GM18861 (cell line): Measurements from ENCODE around the gene TNIP1.
A peak's percentile ranks its signal among the peaks of the same experiment; 100 is the strongest.

Experiments
- ATAC-seq: cut with Tn5 transposase; IDR thresholded peaks from one replicate; pipeline ENCODE4 v1.9.1; 2021; ENCODE audit not compliant: unreplicated experiment

Gene TNIP1

DNA sequence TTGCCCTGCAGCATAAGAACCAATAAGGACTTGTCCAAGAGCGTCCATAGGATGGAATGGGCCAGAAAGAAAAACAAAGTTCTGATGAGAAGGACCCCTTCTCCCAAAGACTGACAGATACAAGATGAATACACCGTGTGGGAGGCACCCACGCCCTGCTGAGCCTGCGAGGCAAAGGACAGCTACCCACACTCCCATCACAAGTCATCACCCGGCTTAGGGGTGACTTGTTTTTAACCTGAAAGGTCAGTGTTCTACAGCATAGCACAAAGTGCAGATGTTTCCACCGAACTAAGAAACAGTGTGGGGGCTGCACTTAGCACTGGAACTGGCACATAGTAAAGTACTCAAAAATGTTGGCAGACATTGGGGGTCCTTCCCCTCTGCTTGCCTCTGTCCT is 13.9 kb downstream of the TNIP1 start:
- no peak for ATAC-seq

DNA sequence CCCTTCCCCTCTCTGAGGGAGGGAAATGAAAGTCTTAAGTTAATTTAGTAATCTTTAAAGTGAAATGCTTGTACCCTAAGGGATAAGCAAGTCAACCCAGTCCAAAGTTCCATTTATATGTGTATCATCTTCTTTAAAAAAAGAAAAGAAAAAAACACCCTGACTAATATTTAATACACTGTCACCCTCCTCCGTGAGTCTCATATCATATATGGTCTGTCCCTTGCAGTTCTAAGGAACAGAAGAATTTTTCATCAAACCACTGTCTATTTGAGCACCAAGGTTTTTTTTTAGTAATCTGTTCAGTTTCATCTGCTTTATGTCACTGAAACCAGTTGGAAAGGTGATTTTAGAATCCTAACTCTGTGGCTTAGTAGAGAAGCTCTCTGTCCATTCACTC is 15.2 kb downstream of the TNIP1 start:
- ATAC-seq = no peak

DNA sequence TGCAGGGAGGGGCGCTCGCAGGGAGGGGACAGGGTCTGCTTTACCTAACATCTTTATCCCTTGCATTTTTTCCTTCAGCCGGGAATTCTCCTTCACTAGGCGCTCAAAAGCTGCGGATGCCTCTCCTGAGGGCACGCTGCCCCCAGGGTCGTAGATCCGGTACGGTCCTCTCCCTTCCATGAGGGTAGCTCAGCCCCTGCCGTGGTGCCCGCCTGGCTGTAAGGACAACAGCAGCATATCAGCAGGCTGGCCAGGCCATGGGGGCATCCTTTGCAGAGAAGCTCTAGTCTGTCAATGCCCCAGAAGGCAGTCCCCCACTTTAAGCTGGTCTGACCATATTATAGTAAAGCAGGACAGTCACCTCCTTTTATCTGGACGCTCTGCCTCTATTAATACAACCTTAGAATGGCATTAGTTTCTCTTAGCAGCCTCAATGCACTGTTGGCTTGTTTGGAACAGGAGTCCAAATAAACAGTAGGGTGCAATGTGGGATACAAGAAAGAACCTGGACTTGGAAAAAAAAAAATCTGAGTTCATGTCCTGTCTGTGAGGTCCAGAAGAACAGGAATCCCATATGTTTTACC is 15.8 kb downstream of the TNIP1 start:
- ATAC-seq = no peak

DNA sequence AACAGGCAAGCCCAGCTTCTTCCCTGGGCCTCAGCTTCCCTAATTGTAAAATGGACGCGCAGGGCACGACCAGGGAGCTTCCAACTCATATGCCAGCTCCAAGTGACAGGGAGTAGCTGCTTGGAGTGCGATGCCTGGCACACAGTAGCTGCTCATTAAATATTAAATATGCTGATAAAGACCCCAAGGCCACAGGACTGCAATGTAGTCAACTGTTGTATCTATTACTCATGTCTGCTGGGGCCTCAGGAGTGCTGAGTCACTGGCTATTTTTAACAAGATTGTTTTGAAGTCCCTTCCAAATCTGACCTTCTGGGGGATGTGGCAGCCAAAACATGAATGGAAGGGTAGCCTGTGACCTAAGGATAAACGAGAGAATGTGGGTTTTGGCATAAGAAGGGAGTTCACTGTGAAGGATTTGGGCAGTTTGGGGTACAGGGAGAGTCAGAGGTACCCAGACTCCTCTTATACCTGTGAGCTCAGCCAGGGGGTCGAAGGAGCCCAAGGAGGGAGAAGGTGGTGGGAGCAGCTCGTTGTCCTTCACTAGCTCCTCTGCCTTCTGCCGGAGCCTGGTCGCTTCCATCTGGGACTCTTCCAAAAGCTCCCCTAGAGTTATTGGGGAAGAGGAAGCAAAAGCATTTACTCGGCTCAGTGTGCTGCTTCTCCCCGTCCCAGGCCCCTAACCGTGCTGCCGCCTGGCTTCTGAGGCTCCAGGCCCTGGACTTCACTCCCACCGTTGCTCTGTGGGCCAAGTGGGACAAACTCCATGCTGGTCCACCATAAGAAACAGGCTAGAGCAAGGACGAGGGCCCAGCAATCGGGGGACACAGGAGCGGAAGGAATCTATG is 17.5 kb downstream of the TNIP1 start:
- no peak for ATAC-seq

DNA sequence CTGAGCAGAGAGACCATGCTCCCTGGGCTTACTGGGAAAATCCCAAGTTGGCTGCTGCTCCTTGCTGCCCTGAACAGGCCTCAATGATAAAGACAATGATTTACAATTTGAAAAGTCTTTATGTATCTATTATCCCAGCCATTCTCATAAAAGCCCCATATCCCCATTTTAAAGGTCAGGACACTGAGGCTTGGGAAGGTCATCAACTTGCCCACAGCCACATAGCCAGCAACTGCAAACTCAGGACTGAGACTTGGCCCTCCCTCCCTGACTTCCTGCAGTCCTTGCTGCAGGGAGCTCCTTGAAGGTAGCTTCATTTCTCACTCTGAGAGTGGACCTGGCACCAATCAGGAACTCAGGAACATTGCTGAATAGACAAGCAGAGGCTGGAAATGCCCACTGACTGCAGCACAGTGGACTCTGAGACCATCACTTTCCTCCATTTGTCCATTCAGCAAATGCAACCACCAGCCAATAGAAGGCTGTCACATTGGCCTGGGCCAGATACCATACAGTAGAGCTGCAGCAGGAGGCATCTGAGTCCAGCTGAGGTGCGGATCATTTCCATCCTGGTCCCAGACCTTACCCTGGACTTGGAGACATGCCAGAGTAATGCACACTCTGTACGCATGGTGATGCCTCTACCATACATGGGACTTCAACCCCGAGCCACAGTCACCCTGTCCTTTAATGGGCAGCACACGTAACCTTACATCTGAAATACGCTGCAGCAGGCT is 18.3 kb downstream of the TNIP1 start:
- no peak for ATAC-seq

DNA sequence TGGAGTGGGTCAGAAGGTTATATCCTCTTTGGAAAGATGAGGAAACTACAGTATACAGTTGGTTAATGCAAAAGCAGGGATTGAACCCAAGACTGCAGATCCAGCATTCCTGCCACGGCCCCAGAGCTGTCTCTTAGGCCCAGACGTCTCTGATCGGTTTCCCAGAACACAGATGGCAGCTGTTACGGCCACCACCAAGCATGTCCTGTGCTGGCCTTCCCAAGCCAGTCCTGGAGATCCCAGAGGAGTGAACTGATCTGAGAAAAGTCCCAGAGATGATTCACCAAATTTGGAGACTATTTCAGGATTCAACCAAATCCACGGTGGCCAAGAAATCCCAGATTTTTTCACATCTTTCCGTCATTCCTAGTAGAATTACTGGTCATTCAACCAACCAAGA is 20.1 kb downstream of the TNIP1 start:
- ATAC-seq = no peak

DNA sequence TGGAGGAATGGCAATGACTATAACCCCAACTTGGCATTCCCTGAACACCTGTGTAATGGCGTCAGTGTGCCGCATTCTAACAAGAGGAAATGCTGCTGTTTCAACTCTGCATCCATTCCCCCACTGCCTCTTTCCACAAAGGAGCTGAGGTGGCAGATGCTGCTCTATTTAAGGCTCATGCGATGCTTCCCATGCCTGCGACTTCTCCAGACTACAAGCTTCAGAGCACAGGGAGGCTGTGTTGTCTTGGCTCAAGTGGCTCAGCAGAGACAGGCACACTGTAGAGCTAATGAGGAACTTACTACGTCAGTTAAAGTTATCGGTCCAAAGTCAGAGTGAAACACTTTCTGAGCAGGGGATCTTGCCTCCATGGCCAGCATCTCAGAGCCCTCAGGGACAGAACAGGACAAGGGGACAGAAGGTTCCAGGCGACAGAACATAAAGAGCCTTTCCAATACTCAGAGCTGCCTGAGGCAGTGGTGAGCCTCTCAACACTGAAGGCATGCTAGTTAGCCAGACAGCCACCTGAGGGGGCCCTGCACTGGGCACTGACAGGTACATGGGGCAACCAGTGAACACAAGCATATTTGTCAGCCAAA is 21.8 kb downstream of the TNIP1 start:
- no peak for ATAC-seq

DNA sequence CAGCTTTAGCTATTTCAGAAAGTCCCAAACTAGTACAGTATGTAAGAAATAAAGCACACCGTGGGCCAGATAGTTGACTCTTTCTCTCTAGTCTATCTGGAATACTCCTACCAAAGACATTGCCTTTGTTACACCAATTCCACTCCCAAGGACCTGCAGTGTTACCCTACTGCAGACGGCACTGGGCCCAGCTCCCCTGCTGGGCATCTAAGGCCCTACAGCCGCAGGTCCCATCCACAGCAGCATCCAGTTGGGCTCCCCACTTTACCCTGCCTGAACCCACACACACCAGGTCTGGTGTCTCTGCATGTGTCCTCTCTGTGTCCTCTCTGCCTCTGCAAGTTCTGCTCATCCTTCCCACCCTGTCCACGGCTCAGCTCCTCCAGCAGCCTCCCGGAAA is 22.5 kb downstream of the TNIP1 start:
- no peak for ATAC-seq

DNA sequence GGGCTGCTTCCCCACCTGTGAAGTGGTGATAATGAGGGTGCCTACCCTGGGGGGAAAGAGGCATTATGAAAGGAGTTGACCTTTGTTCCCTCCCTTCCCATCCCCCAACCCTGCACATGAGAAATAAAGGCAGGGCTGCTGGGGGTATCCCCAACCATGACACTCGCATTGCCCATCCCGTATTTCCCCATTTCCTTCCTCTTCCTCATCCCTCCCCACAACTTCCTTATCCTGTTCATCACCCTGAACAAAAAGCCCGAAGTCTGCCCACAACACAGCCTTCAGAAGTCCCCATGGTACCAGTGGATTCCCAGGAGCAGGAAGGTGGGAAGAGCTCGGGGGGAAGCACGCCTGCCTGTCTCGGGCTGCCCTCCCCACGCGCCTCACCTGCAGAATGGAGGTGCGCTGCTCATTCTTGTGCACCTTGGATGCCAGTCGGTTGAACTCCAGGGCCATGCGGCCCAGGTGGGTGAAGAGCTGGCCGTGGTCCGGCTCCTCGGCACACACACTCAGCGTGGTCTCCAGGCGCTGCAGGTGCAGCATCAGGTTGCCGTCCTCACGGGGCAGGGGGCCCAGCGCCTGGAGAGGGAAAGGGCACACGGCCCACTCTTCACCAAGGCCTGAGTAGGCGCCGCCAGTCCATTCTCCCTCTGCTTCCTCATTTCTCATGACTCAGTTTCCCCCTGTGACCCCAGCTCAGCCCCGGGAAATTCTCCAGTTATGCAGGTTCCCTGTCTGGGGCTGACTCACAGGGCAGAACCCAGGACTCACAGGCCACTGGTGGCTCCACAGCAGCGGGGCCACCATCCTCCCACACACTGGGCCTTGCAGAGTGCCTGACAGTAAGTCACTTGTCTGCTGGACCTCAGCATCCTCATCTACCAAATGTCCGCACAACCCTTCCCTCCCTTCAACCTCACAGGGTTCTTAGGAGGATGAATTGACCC is 24.2 kb downstream of the TNIP1 start:
- no peak for ATAC-seq

DNA sequence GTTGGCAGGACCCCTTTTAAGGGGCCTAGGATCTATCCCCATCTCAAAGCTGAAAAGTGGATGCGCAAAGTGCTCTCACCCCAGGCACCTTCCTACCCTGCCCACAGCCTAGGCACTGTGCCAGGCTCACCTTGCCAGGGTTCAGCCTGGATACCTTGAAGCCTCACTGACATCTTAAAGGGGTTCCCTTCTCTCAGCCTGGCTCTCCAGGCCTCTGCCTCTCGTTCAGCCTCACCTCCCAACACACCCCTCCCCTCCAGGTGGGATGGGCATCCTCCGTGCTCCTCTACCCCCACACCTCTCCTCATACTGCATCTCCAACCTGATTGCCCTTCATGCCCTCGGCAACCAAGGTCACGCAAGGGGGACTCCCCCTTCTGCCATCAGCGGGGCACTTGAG is 25.5 kb downstream of the TNIP1 start:
- ATAC-seq = no peak

DNA sequence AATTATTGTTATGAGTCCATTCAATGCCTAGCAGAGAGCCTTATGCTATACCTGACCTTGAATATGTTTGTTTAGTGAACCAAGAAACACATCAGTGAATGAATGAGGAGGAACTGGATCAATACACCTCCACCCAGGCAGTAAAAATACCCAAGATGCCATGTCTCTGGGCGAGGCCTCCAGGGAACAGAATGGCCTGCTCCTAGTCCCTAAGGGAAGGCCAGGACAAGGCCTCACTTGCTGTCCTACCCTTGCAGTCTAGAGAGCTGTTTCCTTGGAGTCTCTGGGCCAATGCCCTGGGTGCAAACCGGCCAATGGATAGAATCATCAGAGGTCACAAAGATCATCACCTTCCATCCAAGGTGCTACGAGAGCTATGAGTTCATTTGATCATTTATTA is 26.1 kb downstream of the TNIP1 start:
- no peak for ATAC-seq

DNA sequence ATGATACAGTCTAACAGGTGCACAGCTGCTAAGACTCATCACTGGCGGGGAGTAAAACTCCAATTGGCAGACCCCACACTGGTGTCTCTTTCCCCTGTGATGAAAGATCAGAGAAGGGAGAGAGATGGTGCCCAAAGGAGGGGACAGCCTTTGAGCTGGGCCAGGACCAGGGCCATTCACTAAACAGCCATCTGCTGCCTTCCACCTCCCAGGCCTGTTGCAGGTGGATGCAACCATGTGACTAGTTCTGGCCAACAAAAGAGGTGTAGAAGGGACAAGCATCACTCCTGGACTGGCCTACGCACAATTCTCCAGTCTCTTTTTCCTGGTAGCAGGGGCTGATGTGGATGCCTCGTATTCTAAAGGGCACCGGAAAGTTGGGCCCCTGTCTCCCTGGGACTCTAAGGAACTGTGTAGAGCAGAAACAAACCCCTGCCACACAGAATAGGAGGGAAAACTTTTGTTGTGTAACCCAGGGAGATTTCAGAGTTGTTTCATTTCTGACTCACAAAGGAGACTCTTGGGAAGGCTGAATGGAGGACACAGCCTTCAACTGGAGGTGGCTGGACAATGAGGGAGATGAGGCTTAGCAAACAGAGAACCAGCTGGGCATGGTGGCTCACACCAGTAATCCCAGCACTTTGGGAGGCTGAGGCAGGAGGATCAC is 26.9 kb downstream of the TNIP1 start:
- ATAC-seq = no peak

DNA sequence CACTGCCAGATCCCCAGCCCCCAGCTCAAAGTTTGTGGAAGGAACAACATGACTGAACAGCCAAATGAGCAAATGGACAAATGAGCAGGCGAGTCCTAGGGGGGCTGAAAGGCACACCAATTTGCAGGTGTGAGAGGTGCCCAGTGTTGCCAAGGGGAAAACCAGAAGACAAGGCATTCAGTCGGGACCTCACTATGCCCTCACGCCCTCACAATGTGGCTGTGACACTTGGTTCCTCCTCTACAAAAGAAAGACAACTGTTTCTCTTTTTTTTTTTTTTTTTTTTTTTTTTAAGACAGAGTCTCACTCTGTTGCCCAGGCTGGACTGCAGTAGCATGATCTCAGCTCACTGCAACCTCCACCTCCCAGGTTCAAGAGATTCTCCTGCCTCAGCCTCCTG is 28.0 kb downstream of the TNIP1 start:
- no peak for ATAC-seq

DNA sequence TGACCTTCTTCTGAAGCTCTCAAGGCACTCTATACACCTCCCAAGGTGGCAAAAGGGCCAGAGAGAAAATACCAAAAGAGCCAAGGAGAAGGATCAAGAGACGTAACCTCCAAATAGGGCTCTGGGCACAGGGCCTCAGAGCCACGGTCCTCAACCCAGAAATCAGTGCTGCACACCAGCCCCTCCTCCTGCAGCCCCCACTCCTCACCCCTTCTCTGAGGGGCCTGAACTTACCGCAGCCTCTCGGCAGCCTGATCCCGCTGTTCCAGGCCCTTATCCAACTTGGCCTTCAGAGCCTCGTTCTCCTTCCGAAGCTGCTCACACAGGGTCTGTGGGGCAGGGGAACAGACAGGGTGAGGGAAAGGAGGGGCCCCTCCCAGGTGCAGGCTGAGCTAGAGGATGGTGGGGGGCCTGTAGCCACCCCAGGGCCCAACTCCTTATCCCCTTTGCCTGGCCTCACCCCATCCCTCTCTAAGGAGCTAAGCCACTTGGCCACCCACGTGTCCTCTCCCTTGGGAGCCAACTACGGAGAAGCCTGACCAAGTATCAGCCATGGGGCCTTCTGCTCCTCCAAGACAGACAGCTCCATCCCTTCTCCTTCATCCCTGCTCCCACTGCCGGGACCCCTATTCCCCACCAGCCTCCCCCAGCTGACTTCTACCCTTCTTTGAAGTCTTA is 28.8 kb downstream of the TNIP1 start:
- no peak for ATAC-seq

DNA sequence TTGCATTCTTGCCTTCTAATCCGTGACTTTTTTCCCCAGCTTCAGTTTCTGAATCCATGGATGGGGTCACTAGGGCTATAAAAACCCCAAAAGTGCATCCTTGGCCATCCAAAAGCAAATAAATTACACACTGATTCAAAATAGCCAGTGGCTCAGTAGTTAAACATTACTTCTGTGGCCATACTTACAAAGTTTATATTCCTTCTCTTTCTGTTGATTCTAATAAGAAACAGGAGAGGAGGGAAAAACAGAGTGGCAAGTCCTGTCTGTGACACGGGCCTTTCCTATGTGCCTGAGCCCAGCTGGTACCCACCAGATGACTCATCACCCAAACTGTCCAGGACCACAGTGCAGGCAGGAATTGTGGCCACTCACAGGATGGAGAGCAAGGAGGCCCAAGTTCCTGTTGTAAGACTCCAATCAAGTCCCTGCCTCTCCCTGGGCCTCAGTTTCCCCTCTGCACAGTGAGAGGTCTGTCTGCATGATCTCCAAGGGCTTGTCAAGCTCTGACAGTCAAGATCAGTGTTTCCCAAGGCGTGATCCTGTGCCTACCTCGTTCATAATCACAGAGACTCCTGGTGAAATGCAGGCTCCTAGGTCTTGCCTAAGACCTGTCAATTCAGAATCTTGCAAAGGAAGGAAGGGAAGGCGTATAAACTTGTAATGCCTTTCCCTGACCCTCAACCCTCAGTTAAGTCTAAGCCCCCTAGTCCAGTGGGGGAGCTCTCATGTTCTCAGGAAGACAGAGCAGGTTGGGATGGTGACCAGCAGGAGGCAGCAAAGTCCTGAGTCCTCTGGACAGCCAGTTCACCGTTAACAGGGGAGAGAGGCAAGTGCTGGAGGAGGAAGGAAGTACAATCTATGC is 29.5 kb downstream of the TNIP1 start:
- peak; percentile 84 for ATAC-seq

DNA sequence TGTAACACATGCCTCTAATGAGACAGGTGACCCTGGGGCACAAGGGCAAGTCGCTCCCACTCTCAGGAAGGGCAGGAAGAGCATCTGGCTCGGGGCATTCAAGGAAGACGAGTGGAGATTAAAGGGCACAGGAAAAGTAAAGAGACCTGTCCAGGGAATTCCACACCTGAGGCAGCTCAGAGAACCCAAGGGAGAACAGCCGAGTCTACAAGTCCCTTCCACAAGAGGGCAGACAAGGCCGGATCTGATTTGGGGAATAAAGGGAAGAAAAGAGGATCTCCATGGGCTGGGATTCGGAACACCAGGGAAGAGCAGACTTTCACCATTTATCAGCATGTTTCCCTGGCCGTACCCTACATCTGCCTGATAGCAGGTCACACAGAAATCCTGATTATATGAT is 32.3 kb downstream of the TNIP1 start:
- no peak for ATAC-seq

DNA sequence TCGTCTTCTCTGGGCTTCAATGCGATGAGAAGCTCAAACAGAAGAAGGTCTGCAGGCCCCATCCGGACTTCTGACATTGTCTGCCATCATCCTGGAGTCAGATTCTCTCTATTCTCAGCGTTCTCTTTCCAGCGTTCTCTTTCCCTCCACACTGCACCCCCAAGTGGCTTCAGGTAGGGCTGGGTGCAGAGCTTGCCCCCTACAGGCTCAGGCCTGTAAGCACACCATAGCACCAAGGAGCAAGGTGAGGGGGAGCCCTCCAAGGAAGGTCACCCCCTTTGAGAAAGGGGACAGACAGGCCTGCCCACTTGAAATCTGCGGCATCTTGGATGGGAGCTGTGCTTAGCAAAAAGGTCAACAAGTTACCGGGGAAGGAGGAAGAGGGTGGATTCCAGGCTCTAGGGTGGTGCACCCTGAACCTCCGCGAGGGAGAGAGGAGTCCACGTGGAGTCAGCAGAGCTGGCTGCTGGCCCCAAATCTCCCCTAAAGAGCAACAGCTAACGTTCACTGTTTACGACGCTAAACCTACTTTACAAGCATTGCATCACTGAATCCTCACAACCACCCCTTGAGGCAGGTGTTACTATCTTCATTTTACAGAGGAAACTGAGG is 32.9 kb downstream of the TNIP1 start:
- peak; percentile 43 for ATAC-seq

DNA sequence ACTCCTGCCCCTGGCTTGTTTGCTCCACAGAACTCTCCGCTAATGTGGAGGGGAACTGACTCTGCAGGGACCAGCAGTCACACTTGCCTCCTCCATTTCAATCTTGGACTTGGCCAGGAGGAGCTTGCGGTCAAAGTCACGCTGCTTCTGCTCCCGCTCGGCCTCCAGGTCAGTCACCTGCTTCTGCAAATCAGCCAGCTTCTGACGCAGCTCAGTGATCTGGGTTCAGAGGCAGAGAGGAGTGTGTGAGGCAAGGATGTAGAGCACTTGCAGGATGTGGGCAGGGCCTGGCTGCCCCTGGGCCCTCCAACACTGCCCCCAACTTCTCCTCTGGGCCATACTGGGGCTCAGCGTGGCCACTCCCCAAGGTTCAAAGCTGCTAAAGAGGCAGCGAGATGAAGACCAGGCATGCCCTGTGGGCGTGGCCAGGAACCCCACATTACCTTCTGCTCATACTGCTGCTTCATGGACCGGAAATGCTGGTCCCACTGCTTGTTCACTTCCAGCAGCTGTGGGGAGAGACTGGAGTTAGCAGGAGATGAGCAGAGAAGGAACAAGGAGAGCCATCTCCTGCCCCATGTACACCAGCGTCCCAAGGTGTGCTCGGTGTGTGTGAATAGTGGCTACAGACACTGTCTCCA is 38.3 kb downstream of the TNIP1 start:
- ATAC-seq = no peak
